ENCODE measurements around the gene FOXP4. TPM values are rescaled to one million over a fixed set of nuclear protein-coding genes. Genes with fewer than 3 reads are reported as not detected.

Gene FOXP4
- polyA plus RNA-seq, 1 of the 3 experiments (the other 2 are of a cell fraction) = 7.3 TPM

DNA sequence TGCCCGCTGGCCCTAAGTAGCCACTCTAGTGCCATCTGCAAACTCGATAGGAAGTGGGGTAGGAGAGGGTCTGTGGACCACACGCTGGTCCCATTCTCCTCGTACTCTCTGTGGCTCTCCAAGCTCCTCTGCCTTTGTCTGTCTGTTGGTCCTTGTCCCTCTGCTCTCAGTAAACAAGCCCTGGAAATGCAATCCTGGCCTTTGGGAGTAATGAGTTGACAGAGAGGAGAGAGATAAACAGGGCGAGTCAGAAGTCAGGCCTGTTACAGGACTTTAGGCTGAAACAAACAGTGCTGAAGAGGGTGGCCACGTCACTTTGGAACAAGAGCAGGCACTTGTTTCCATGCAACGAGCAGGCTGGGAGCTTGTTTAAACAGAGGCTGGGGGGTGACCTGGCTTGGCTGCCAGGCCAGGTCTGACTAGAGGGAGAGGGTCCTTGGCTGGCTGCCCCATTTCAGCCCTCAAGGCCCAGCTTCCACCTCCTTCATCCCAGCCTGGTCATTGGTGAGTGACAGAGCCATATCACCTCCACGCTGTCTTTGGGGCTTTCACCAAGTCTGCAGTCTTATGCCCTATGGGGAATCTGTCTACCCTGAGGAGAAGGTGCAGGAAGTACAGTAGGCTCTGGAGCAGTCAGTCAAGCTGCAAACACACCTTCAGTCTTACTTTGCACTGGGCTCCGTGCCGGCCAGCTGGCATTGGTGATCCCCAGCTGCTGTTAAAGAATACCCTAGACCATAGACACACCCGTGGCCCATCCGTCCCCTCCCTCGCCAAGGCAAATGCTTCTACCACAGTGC, 22.6 kb downstream of the FOXP4 start:
- ChIA-PET POLR2A (no interaction called here), CTCF (interaction anchor here (1.0 to 1.1 kb wide), 2 partner anchors 107 to 200 kb away, joined by 3 read pairs; no protein-coding TSS in a partner anchor)
- H3K4me2 ChIP-seq = no peak overlapping the region
- no peak overlapping the region for H3K4me3 ChIP-seq (ENCODE audit: low read depth in 2 of 2, low read length in 1 of 2)
- H2AFZ ChIP-seq (ENCODE audit: low read depth) = no peak overlapping the region
- peaks cover 0 to 22% of the 10 kb centered on the region in 2 experiments for H3K36me3 ChIP-seq (replicated peaks in 1 of 2; ENCODE audit: control insufficient read depth in 1 of 2, insufficient read depth in 2 of 2, low read length in 1 of 2)
- H3K79me2 ChIP-seq (ENCODE audit: insufficient read depth) = peaks cover 3% of the 10 kb centered on the region
- no peak for DNase-seq
- no peaks in the 10 kb centered on the region for H3K9me3 ChIP-seq
- H3K4me1 ChIP-seq (ENCODE audit: control insufficient read depth in 1 of 2, insufficient read depth in 2 of 2, low read depth in 1 of 2, low read length in 1 of 2) = peaks cover 0 to 14% of the 10 kb centered on the region in 2 experiments; a peak in 2 of 4 replicates
- H3K27ac ChIP-seq (ENCODE audit: low read depth in 2 of 2, low read length in 1 of 2) = no peak overlapping the region
- H3K27me3 ChIP-seq (ENCODE audit: insufficient read depth) = no peaks in the 10 kb centered on the region
- 87% methylated on average over 10 of the region's 13 CpGs for WGBS (ENCODE audit: low lambda C conversion rate)
- no peaks in the 10 kb centered on the region for H3F3A ChIP-seq (replicated peaks; ENCODE audit: insufficient read depth)
- H3K9me2 ChIP-seq = no peaks in the 10 kb centered on the region
- no peak for TF ChIP-seq FOSL2 (IDR thresholded peaks at IDR 0.05; ENCODE audit: borderline replicate concordance, low read depth)
- no peak for TF ChIP-seq JUND (IDR thresholded peaks at IDR 0.05)
- TF ChIP-seq TEAD4 (IDR thresholded peaks at IDR 0.05; ENCODE audit: borderline replicate concordance, insufficient read depth) = no peak
- no peak for TF ChIP-seq TCF12 (IDR thresholded peaks at IDR 0.05)
- TF ChIP-seq, protein P1, sequence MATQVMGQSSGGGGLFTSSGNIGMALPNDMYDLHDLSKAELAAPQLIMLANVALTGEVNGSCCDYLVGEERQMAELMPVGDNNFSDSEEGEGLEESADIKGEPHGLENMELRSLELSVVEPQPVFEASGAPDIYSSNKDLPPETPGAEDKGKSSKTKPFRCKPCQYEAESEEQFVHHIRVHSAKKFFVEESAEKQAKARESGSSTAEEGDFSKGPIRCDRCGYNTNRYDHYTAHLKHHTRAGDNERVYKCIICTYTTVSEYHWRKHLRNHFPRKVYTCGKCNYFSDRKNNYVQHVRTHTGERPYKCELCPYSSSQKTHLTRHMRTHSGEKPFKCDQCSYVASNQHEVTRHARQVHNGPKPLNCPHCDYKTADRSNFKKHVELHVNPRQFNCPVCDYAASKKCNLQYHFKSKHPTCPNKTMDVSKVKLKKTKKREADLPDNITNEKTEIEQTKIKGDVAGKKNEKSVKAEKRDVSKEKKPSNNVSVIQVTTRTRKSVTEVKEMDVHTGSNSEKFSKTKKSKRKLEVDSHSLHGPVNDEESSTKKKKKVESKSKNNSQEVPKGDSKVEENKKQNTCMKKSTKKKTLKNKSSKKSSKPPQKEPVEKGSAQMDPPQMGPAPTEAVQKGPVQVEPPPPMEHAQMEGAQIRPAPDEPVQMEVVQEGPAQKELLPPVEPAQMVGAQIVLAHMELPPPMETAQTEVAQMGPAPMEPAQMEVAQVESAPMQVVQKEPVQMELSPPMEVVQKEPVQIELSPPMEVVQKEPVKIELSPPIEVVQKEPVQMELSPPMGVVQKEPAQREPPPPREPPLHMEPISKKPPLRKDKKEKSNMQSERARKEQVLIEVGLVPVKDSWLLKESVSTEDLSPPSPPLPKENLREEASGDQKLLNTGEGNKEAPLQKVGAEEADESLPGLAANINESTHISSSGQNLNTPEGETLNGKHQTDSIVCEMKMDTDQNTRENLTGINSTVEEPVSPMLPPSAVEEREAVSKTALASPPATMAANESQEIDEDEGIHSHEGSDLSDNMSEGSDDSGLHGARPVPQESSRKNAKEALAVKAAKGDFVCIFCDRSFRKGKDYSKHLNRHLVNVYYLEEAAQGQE (IDR thresholded peaks at IDR 0.05; ENCODE audit: low read depth, low read length) = no peak
- H3K9ac ChIP-seq = no peak overlapping the region
- 0 out of 2 replicates have a peak, but pooled peaks cover 1% of the 10 kb centered on the region for H4K20me1 ChIP-seq (ENCODE audit: insufficient read depth)

DNA sequence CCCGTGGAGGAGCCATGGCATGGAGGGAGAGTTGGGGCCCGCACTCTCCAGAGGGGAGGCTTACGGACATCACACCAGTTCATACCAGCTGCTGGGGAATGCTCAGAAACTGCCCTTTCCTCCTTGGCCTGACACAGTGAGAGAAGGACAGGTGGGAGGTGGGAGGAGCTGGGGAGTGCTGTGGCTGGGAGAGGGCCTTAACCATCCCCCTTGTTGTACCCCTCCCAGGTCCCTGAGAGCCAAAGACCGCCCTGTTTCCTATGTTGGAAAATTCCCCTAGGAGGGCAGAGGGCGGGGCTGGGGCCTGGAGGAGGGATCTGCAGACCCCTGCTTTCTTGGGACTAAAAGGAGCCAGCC, 24.1 kb downstream of the FOXP4 start:
- POLR2A ChIA-PET = no interaction called here

More for the DNA sequence above, 24.1 kb downstream of the FOXP4 start:
- Histone ChIP-seq H3K4me1 (ENCODE audit: control insufficient read depth in 1 of 2, insufficient read depth in 2 of 2, low read depth in 1 of 2, low read length in 1 of 2) (peaks cover 0 to 14% of the 10 kb centered on the region in 2 experiments; a peak in 2 of 4 replicates), H3K36me3 (replicated peaks in 1 of 2; ENCODE audit: control insufficient read depth in 1 of 2, insufficient read depth in 2 of 2, low read length in 1 of 2) (peaks cover 0 to 22% of the 10 kb centered on the region in 2 experiments), H3K27me3 (ENCODE audit: insufficient read depth) (no peaks in the 10 kb centered on the region), H3K9me3 (no peaks in the 10 kb centered on the region), H3K4me3 (ENCODE audit: low read depth in 2 of 2, low read length in 1 of 2) (no peak overlapping the region), H3F3A (replicated peaks; ENCODE audit: insufficient read depth) (no peaks in the 10 kb centered on the region), H2AFZ (ENCODE audit: low read depth) (no peak overlapping the region), H3K9me2 (no peaks in the 10 kb centered on the region), H3K4me2 (no peak overlapping the region), H3K27ac (ENCODE audit: low read depth in 2 of 2, low read length in 1 of 2) (0 out of 4 replicates have a peak overlapping the region, but pooled peaks of 1 of the 2 experiments have one; percentile 45), H4K20me1 (ENCODE audit: insufficient read depth) (no peaks in the 10 kb centered on the region), H3K9ac (no peak overlapping the region), H3K79me2 (ENCODE audit: insufficient read depth) (peaks cover 7% of the 10 kb centered on the region)
- WGBS (ENCODE audit: low lambda C conversion rate) = 88% methylated on average over 5 of the region's 5 CpGs
- DNase-seq = no peak
- TF ChIP-seq EZH2phosphoT487 (IDR thresholded peaks at IDR 0.05; ENCODE audit: borderline replicate concordance, low read depth) (no peak), SMC3 (IDR thresholded peaks at IDR 0.05; ENCODE audit: low read depth, low read length) (no peak), FOXM1 (IDR thresholded peaks at IDR 0.05; ENCODE audit: low read depth) (no peak)
- TF ChIP-seq, protein P1 (IDR thresholded peaks at IDR 0.05; ENCODE audit: low read depth, low read length) = no peak
- TF ChIP-seq, protein P2, sequence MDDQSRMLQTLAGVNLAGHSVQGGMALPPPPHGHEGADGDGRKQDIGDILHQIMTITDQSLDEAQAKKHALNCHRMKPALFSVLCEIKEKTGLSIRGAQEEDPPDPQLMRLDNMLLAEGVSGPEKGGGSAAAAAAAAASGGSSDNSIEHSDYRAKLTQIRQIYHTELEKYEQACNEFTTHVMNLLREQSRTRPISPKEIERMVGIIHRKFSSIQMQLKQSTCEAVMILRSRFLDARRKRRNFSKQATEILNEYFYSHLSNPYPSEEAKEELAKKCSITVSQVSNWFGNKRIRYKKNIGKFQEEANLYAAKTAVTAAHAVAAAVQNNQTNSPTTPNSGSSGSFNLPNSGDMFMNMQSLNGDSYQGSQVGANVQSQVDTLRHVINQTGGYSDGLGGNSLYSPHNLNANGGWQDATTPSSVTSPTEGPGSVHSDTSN (IDR thresholded peaks at IDR 0.05) = no peak
- TF ChIP-seq, protein P3, sequence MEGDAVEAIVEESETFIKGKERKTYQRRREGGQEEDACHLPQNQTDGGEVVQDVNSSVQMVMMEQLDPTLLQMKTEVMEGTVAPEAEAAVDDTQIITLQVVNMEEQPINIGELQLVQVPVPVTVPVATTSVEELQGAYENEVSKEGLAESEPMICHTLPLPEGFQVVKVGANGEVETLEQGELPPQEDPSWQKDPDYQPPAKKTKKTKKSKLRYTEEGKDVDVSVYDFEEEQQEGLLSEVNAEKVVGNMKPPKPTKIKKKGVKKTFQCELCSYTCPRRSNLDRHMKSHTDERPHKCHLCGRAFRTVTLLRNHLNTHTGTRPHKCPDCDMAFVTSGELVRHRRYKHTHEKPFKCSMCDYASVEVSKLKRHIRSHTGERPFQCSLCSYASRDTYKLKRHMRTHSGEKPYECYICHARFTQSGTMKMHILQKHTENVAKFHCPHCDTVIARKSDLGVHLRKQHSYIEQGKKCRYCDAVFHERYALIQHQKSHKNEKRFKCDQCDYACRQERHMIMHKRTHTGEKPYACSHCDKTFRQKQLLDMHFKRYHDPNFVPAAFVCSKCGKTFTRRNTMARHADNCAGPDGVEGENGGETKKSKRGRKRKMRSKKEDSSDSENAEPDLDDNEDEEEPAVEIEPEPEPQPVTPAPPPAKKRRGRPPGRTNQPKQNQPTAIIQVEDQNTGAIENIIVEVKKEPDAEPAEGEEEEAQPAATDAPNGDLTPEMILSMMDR (IDR thresholded peaks at IDR 0.05) = no peak
- CTCF ChIA-PET = interaction anchor here (0.6 to 1.1 kb wide), 2 partner anchors 22 to 203 kb away, joined by 3 read pairs; no protein-coding TSS in a partner anchor
